ENCODE results near the gene MPC2. TPM values are rescaled to one million over a fixed set of nuclear protein-coding genes. Genes with fewer than 3 reads are reported as not detected.

MPC2 gene
- total RNA-seq, 3 donors from 2014 or later: 95.5 to 163 (median 134) TPM

DNA sequence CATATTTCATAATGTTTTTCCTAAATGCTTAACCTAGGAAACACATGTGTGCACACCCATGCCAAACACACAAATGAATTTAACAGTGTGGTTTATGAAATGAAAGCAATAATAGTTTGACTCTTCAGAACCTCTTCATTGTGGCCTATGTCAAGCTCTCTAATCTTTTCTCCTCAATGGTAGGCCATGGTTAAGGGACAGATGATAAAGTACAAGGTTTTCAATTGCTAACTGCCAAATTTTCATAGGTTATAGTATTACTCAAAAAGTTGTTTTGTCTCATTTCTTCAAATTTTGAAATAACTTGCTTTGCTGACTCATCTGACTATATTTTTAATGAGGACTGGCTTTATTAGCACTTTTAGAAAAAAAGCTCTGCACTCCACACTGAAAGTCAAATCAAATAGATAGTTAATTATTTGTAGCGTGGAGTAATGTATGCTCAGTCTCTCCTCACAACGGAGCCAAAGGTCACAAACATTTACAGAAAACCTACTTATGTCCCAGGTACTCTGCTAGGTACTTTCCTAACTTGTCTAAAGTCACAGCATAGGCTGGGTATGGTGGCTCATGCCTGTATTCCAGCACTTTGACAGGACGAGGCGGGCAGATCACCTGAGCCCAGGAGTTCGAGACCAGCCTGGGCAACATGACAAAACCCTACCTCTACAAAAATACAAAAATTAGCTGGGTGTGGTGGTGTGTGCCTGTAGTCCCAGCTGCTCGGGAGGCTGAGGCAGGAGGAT lies 19.9 kb downstream of the MPC2 start:
- no peaks in the 10 kb centered on the region for H3K36me3 ChIP-seq (ENCODE audit: low read depth)
- H3K9me3 ChIP-seq: no peaks in the 10 kb centered on the region
- DNase-seq: peak in 1 of 3 donors; percentile 40
- intact Hi-C loops (cut with DNase I, micrococcal nuclease): no loop called here
- peaks cover 7% of the 10 kb centered on the region for H3K4me1 ChIP-seq (ENCODE audit: low read depth)
- H3K4me3 ChIP-seq: no peak overlapping the region
- no peak for TF ChIP-seq CTCF (IDR thresholded peaks at IDR 0.05)
- ATAC-seq: peak; percentile 88

DNA sequence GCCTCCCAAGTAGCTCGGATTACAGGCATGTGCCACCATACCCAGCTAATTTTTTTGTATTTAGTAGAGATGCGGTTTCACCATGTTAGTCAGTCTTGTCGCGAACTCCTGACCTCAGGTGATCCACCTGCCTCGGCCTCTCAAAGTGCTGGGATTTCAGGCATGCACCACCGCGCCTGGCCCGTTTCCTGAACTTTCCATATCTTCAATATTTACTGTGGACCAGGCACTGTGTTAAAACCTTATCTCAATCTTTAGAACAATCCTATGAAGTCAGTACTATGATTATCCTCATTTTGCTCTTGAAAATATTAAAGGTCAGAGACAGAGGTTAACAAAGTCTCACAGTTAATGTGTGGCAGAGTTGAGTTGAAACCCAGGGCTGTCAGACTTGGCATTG lies 21.3 kb downstream of the MPC2 start:
- DNase-seq (no peak), ATAC-seq (no peak)
- no peak for TF ChIP-seq CTCF (IDR thresholded peaks at IDR 0.05)
- Histone ChIP-seq H3K36me3 (ENCODE audit: low read depth) (no peaks in the 10 kb centered on the region), H3K9me3 (no peaks in the 10 kb centered on the region), H3K4me1 (ENCODE audit: low read depth) (peaks cover 7% of the 10 kb centered on the region), H3K4me3 (no peak overlapping the region)
- intact Hi-C loops (cut with DNase I, micrococcal nuclease): no loop called here

DNA sequence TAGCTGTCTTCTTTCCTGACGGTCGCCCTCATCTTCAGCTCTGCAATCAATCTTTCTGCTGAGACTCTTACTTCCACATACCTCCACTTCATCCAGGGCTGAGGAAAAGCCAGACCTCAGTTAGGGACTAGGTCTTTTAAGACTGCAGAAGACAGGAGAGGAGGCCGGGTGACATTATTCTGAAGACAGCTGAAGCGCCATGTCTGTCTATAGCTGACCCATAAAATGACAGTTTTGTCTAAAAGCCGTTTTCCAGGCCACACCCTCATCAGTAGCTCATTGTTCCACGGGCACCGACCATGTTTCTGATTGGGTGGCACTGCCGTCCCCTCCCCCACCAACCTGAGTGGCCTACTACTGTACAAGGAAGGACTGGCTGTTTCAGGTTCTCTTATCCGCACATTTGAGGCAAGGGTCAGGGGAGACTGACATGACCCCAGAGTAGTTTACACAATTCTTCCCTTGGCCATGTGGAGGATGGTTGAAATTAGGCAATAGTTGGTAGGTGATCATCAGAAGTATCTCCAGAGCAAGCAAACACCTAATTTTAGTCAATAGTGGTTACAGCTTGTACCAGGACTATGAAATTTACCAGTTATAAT lies 22.9 kb downstream of the MPC2 start, which contains the start of gene ADCY10:
Gene ADCY10, minus strand, starts transcription at position 240 of the 602 bp plus-strand sequence. CDS start 8,994 bp downstream, outside the sequence.
- ATAC-seq: peak; percentile 67

GRCh38 chr1:167912294-167912693 lies 24.6 kb downstream of the MPC2 start:
- Histone ChIP-seq H3K4me3 (no peak overlapping the region), H3K4me1 (ENCODE audit: low read depth) (no peaks in the 10 kb centered on the region), H3K9me3 (peaks cover 6% of the 10 kb centered on the region), H3K36me3 (ENCODE audit: low read depth) (no peaks in the 10 kb centered on the region)
- DNase-seq (no peak), ATAC-seq (no peak)
- intact Hi-C loops (cut with DNase I, micrococcal nuclease): no loop called here
- no peak for TF ChIP-seq CTCF (IDR thresholded peaks at IDR 0.05)

More for the DNA sequence above, 22.9 kb downstream of the MPC2 start, which contains the start of gene ADCY10:
- intact Hi-C loops (cut with DNase I, micrococcal nuclease): no loop called here
- TF ChIP-seq CTCF (IDR thresholded peaks at IDR 0.05): no peak
- Histone ChIP-seq H3K9me3 (peaks cover 6% of the 10 kb centered on the region), H3K36me3 (ENCODE audit: low read depth) (no peaks in the 10 kb centered on the region), H3K4me3 (no peak within 1 kb of the TSS), H3K4me1 (ENCODE audit: low read depth) (peaks cover 7% of the 10 kb centered on the region)
- peak; percentile 37 to 54 (median 44) for DNase-seq

GRCh38 chr1:167911413-167911812 lies 25.5 kb downstream of the MPC2 start:
- no peaks in the 10 kb centered on the region for H3K4me1 ChIP-seq (ENCODE audit: low read depth)
- H3K9me3 ChIP-seq: peaks cover 6% of the 10 kb centered on the region
- DNase-seq: no peak
- no peak for TF ChIP-seq CTCF (IDR thresholded peaks at IDR 0.05)
- H3K4me3 ChIP-seq: no peak overlapping the region
- peak; percentile 40 for ATAC-seq
- intact Hi-C loops (cut with DNase I, micrococcal nuclease): no loop called here
- H3K36me3 ChIP-seq (ENCODE audit: low read depth): no peaks in the 10 kb centered on the region
